ENCODE measurements around the gene THAP7.
"Not testable (repeated sequence)": the region's sequence is repeated elsewhere in the genome, so short reads cannot be mapped to it uniquely, and the experiment has no call there.

Gene THAP7

GRCh38 chr22:20977019-20977418 lies 24.9 kb downstream of the THAP7 start:
- DNase-seq: no peak

- no peak for DNase-seq
These were observed 25.5 kb downstream of the THAP7 start for GRCh38 chr22:20976291-20976877.

GRCh38 chr22:20975541-20976290 lies 26.2 kb downstream of the THAP7 start:
- DNase-seq: no peak

- no peak for DNase-seq
These were observed 27.5 kb downstream of the THAP7 start for GRCh38 chr22:20974336-20974955.

- no peak for DNase-seq
These were observed 28.2 kb downstream of the THAP7 start for GRCh38 chr22:20973634-20974286.

- no peak for DNase-seq
These were observed 28.9 kb downstream of the THAP7 start for GRCh38 chr22:20972933-20973577.

- not testable (repeated sequence) for DNase-seq
These were observed 29.8 kb downstream of the THAP7 start for GRCh38 chr22:20972014-20972694.

GRCh38 chr22:20970939-20971657 lies 30.8 kb downstream of the THAP7 start:
- no peak for DNase-seq

GRCh38 chr22:20968281-20968977 lies 33.5 kb downstream of the THAP7 start:
- DNase-seq: no peak

- no peak for DNase-seq
These were observed 34.2 kb downstream of the THAP7 start for GRCh38 chr22:20967697-20968211.

GRCh38 chr22:20966883-20967696 lies 34.8 kb downstream of the THAP7 start, which contains the start of gene AIFM3:
AIFM3 (plus strand) TSS chr22:20967255; CDS start chr22:20967945, 690 bp downstream.
- no peak for DNase-seq

GRCh38 chr22:20965888-20966855 lies 35.7 kb downstream of the THAP7 start:
- no peak for DNase-seq

GRCh38 chr22:20965104-20965887 lies 36.6 kb downstream of the THAP7 start:
- no peak for DNase-seq

GRCh38 chr22:20964799-20965103 lies 37.2 kb downstream of the THAP7 start:
- DNase-seq: no peak

GRCh38 chr22:20964090-20964798 lies 37.7 kb downstream of the THAP7 start:
- DNase-seq: no peak

GRCh38 chr22:20963201-20964052 lies 38.5 kb downstream of the THAP7 start:
- DNase-seq: no peak
